Activated CD8-positive, alpha-beta memory T cell treated with anti-CD3 and anti-CD28 coated beads, Interleukin-2, amount 50 U/mL, for 1 hour (primary cell): Measurements from ENCODE around the gene VPS37C.
A peak's percentile ranks its signal among the peaks of the same experiment; 100 is the strongest.
"Not testable (repeated sequence)": the region's sequence is repeated elsewhere in the genome, so short reads cannot be mapped to it uniquely, and the experiment has no call there.

Experiments
- DNase-seq: peaks from one replicate; pipeline ENCODE4 v3.0.0-alpha.2; 2020; ENCODE audit errors: extremely low read depth

Gene VPS37C

DNA sequence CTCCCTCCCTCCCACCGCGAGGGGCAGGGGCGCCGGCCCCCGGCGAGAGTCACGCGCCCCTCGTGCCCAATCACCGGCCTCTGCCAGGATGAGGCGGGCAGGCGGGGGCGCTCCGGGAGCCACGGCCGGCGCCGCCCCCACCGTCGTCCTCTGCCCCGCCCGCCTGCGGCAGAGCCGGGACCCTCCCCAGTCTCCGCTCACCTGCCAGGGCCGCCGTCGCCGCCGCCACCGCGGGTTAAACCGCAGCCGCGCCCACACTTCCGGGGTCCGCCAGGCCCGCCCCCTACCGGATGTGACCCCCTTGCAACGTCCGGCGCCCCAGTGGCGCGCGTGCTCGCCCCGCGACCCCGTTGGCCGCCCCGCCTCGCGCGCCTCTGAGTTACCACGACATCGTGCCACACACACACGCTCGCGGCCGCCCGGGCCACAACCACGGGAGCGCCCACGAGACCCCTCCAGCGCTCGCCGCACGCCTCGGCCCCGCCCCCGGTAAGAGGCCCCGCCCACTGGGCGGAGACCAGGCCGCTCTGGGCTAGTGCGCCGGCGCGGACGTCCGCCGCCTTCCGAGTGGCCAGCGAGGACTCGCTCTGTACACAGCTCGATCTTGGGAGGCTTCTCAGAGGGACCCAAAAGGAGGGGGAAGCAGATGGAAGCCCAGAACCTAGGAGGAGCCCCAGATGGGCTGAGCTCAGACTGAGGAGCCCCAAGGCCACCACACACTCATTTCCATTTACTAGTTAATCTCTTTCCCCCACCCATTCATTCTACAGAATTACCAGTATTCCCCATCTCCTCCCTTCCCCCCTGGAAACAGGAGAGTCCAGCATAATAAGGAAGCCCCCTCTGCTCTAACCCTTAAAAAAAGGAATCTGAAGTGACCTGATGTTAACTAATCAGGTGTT is at the start of gene VPS37C:
Gene VPS37C (minus strand): TSS at position 237 of the 902 bp plus-strand sequence. CDS start 22,597 bp downstream, outside the sequence.
- peak; percentile 71 for DNase-seq

DNA sequence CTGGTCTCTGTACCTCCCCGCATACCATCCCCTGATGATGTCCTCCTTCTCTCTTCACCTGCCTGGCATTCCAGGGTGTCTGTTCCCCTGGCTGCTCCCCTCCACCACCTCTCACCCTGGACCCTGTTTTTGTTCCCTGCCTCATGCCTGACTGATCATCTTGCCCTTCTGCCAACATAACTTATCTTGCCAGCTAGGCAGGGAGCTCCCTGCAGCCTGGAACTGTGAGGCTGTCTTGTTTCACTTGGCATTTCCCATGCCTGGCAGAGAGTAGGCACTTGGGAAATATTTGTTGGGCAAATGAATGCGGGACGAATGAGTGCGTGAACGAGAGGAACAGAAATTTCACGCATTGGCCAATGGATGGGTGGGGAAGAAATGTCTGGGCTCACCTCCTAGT is 49.4 kb upstream of the VPS37C start:
- DNase-seq, result not testable (repeated sequence)

DNA sequence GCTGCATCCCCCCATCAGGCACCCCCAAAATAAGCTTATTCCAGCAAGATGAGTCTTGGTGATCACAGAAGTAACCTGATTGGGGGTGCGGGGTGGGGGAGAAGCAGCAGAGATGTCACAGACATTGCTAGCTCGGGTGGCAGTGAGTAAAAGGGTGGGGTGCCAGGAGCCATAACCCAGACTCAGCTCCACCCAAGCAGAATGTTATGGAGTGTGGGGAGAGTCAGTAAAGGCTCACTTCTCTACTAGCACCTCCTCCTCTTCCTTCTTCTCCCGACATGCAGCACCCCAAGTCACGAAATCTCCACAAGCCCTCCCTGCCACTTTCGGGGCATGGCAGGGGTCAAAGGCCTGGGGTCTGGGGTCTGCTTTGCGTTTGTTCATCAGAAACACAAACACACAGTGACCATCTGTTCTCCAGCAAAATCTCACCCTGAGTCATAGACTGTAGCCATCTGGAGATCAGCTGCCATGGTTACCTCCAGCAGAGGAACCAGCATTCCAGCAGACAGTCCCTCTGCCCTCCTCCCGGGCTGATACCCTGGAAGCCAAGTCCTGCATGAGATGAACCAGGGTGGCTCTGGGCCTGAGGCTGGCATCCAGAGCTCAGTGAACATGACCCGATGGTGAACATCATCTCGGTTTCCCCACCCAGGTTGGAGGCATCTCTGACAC is 46.5 kb upstream of the VPS37C start:
- not testable (repeated sequence) for DNase-seq

DNA sequence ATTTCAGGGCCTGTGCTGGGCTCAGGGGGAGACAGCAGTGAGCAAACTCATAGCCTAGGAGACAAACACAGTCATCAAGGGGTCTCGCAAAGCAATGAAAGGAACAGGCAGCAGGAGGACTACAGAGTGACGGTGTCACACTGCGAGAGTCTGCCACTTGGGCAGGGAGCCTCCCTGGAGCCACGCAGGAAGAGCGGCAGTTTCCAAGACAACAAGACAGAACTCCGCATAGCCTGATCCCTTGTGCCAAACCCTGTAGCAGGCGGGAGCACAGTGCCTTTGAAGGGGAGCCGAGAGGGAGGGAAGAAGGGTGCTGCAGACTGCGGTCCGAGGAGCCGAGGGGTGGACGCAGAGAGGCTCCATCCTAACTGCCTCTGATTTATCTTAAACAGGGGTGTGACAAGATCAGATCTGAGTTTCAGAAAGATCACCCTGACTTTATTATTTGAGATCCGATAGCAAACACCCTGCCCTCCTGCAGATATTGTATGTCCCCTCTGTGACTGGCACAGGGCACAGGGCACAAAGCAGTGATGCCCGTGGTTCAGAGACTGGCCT is 43.4 kb upstream of the VPS37C start:
- DNase-seq, result not testable (repeated sequence)

DNA sequence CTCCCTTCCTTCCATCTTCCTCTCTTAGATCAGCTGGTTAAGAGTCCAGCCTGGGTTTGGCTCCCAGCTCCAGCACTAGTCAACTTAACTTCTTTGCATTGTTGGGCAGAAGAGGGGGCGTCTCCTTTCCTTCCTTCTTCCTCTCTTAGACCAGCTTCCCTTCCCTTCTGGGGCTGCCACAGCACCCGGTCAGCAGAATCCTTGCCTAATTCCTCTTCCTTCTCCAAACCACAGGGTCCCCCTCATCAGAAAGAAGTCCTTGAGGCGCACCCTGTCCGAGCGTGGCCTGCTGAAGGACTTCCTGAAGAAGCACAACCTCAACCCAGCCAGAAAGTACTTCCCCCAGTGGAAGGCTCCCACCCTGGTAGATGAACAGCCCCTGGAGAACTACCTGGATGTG is 42.6 kb upstream of the VPS37C start:
- DNase-seq, result not testable (repeated sequence)

DNA sequence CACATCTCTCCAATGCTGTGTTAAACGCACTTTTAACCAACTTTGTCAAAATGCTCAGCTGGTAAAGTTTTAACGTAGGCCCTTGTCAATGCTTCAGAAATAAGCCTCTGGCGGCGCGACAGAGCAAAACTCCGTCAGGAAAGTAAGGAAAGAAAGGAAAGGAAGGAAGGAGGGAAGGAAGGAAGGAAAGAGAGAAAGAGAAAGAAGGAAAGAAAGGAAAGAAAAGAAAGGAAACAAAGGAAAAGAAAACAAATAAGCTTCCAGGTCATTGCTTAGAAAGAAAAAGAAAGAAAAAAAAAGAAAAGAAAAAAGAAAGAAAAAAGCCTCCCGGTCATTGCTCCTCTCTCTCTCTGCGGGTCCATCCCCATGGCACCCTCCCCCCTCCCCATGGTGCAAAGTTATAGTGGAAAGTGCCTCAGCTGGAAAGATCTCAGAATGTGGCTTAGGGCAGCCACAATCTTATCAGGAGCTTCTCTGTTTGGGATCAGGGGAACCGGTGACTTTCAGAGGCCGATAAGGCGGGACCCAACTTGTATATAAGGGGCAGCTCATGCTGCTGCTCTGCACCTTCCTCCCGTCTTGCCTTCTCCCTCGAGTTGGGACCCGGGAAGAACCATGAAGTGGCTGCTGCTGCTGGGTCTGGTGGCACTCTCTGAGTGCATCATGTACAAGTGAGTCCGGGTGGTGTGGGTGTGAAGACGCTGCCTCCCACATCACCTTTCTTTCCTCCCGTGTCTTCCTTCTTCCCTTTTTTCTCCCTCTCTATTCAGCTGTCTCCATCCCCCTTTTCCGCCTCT is 41.9 kb upstream of the VPS37C start, which contains the start of gene PGA3:
Gene PGA3 (plus strand): TSS at position 566 of the 797 bp plus-strand sequence. CDS start 50 bp downstream, at position 616.
- DNase-seq, result not testable (repeated sequence)

DNA sequence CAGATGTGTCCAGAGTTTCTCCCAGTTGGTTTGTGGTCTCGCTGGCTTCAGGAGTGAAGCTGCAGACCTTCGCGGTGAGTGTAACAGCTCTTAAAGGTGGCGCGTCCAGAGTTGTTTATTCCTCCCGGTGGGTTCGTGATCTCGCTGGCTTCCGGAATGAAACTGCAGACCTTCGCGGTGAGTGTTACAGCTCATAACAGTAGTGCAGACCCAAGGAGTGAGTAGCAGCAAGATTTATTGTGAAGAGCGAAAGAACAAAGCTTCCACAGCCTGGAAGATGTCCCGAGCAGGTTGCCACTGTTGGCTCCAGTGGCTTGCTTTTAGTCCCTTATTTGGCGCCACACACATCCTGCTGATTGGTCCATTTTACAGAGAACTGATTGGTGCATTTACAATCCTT is 40.2 kb upstream of the VPS37C start:
- DNase-seq, result no peak

DNA sequence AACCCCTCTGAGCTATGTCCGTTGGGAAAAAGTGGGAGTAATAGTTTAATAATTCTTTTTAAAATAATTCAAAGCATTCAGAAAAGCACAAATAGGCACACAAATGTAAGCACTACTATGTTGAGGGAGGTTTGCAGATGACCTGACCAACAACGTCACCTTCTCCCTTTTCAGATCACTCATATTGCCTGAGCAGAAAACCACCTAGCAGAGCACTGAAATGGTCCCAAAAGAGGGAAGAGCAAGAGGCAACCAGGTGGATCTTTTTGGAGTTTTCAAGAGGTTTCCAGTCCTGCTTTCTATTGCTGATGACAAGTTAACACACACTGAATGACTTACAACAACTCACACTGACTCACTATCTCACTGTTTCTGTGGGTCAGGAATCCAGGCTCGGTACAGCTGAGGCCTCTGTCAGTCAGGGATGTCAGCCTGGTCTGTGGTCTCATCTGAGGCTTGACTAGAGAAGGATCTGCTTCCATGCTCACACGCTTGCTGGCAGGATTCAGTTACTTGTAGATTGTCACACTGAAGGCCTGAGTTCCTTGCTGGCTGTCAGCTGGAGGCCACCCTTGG is 37.8 kb upstream of the VPS37C start:
- DNase-seq, result no peak

DNA sequence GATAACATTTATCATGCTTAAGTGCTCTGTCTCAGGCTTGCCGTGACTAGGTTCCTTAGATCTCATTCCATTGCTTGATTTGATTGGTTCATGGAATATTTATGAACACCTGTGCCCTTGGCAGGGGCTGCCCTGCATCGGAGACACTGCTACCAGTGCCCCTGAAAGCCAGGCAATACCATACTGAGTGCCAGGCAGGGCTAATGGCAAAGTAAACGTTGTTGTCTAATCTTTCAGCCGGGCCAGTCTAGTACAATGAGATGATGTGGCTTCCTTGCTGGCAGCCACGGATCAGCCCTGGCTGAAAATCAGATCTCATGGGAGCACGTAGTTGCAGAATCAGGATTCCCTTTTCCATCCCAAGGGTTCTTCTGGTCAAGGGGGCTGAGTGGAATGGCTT is 37.1 kb upstream of the VPS37C start:
- no peak for DNase-seq

DNA sequence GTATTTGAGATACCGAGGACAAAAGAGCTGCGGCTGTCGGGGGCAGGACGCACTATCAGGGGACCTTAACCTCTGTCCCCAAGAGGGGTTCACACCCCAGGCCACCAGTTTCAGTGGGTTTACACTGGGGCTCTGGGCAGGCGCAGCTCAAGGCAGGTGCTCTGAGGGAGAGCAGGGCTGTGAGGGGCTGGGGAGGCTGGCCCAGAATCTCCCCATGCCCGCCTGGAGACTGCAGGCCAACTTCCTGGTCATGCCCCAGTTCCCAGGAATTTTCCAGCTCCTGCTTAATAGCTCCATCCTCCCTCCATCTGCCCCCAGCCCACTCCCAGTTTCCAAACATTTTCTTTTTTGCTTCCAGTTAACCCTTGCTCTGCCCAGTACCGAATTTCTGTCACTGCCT is 34.5 kb upstream of the VPS37C start:
- DNase-seq, result no peak

DNA sequence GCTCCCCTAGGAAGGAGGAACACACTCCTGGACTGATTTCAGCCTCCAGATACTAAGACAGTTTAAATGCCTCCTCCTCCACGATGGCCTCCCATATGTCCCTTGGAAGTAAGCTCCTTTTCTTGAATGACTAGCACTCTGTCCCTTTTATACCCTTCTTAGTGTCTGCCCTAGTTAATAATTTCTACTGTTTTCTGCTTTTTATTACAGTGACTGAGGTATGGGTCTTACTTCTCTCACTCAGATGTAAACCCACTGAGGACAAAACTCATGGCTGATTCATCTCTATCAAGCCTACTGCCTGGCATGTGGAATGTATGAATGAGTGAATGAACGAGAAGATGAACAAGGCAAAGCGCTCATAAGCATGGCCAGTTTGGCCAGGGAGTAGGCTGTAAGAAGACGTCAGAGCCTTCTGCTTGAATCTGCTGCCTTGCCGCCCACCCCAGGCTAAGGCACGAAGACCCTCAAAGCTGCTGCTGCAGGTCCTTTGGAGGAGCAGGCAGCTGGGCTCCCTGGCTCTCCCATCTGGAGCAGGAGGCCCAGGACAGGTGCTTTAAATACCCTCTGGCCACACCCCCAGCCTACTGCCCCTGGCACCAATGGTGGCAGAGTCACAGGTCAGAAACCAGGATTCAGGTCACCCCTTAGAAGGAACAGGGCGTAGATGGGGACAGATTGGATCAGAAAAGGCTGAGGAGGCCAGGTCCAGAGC is 33.9 kb upstream of the VPS37C start:
- DNase-seq, result no peak

DNA sequence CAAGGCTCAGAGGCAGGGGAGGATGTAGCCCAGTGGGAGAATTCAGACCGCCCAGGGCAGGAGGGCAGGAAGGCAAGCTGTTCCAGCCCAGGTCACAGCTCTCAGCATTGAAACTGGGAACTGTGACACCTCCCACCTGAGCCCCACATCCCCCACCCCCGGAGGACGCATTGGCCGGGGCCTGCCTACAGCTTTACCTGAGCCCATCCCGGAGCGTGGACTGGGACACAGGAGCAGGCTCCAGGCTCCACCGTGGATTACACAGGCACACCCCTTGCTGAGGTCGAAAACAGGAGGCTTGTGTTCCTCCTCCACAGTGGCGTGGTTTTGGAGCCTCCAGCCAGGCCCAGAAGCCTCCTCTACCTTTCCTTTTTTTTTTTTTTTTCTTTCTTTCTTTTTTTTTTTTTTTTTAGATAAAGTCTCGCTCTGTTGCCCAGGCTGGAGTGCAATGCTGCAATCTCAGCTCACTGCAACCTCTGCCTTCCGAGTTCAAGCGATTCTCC is 33.0 kb upstream of the VPS37C start:
- no peak for DNase-seq

DNA sequence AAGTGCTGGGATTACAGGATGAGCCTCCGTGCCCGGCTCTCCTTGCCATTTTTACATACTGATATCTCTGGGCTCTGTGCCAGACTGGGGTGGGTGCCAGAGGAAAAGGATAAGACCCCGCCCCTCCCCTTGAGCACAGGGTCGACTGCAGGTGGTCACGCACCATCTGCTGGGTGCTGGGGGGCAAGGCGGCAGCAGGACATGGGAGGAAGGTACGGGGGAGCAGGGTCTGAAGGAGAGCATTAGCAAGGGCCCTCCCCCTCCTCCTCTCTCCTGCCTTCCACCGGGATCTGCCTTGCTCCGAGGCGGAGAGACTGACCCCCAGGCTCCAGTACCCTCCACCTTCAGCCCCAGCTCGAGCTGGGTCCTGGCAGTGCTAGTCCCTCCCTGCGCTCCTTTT is 32.4 kb upstream of the VPS37C start:
- DNase-seq, result no peak

DNA sequence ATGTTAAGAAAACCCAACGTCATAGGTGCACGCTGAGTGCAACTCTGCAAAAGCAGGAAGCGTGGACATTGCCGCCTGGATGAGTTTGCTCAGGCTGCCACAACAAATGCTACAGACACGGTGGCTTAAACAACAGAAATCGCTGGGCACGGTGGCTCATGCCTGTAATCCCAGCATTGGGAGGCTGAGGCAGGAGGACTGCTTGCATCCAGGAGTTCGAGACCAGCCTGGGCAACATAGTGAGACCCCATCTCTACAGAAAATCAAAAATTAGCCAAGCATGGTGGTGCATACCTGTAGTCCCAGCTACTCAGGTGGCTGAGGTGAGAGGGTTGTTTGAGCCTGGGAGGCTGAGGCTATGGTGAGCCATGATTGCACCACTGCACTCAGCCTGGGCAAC is 28.7 kb upstream of the VPS37C start:
- no peak for DNase-seq

DNA sequence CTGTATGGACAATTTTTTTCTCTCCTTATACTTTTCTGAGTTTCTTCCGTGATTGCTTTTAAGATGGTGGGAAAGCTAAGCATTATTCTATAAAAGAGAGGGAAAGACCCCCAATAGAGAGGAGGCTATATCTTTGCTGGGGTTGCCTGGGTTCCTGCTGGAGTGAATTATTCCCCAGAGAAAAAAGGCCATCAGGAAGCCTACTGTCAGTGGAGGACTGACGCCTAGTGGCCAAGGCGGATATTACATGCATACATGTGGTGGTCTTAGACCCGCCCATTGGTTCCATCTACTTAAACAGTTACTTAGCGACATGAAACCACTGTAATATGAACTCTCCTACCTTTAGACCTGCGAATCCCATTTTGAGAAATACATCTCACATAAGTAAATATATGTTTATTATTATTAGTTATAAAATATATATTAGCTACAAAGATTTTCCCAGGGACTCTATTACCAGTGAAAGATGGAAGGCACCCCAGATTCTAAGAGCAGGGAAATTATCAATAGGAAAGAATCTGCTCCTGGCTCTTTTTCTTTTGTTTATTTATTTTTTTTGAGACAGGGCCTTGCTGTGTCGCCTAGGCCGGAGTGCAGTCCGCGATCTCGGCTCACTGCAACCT is 26.4 kb upstream of the VPS37C start:
- peak; percentile 44 for DNase-seq

DNA sequence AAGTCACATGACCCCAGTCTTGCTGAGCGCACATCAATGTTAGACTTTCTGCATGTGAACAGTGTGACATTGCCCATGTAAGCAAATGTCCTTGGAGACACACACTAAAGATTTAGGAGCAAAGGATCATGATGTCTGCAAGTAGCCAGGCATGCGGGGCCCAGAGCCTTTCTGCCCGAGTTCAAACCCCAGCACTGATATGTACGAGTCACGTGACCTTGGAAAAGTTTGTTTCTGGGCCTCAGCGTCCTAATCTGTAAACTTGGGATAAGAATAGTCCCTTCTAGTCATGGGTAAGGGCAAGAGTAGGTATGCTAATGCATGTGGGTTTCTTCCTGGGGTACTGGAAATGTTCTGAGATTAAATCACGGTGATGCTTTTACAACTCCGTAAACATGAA is 25.3 kb upstream of the VPS37C start:
- DNase-seq, result no peak

DNA sequence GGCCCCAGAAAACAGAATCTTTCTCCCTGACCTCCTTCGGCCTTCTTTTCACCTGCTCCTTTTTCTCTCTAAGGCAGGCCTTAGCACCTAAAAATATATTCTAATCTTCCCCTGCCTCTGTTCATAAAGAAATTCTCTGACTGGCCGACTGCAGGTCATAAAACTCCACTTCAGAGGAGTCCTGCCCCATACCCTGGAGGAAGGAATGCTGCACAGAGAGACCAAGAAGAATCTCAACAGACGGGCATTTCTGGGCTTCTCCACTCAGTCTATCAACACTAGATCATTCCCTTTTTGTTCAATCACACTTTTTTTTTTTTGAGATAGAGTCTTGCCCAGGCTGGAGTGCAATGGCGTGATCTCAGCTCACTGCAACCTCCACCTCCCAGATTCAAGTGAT is 22.4 kb upstream of the VPS37C start:
- no peak for DNase-seq

DNA sequence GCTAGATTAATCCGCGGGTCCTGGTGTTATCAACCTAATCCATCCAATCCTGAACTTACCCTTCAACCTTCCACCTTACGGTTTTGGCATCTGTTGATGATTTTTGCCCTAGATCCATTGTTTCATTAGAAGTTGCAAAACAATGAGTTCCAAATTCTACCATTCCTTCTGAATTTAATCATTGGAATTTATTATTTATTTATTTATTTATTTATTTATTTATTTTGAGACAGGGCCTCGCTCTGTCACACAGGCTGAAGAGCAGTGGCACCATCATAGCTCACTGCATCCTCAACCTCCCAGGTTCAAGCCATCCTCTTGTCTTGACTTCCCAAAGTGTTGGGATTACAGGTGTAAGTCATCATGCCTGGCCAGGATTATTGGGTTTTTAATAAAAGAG is 20.3 kb upstream of the VPS37C start:
- no peak for DNase-seq

DNA sequence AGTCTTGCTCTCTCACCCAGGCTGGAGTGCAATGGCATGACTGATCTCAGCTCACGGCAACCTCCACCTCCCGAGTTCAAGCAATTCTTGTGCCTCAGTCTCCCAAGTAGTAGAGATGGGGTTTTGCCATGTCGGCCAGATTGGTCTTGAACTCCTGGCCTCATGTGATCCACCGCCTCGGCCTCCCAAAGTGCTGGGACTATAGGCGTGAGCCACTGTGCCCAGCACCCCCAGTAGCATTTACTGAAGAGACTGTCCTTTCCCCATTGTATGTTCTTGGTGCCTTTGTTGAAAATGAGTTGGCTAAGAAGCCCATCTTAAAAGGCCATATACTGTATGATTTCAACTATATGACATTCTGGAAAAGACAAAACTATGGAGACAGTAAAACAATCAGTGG is 19.0 kb upstream of the VPS37C start:
- DNase-seq, result not testable (repeated sequence)

DNA sequence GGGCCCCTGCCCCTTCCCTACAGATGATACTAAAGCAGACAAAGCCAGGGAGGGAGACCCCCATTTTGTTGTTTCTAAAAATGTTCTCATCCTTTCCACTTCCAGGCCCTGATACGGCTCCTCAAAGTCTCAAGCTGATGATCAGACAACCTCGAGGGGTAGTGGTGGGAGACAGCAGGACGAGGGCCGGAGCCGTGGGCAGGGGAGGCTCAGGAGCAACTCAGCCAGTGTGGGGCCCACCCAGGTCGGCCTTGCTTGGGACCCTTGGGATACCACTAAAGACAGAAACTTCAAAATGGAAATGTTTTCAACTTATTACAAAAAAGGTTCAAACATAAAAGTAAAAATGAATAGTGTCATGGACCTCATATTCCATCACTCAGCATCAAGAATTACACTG is 15.2 kb upstream of the VPS37C start:
- DNase-seq, result no peak
